NCI-H2029 (cell line): ENCODE results near the gene TARS2.

Experiments
- DNase-seq: peaks from one replicate; lab custom pipeline; 2025; lab: John Stamatoyannopoulos, UW

Gene TARS2

GRCh38 chr1:150537732-150538684, 50.8 kb downstream of the TARS2 start:
- no peak for DNase-seq

DNA sequence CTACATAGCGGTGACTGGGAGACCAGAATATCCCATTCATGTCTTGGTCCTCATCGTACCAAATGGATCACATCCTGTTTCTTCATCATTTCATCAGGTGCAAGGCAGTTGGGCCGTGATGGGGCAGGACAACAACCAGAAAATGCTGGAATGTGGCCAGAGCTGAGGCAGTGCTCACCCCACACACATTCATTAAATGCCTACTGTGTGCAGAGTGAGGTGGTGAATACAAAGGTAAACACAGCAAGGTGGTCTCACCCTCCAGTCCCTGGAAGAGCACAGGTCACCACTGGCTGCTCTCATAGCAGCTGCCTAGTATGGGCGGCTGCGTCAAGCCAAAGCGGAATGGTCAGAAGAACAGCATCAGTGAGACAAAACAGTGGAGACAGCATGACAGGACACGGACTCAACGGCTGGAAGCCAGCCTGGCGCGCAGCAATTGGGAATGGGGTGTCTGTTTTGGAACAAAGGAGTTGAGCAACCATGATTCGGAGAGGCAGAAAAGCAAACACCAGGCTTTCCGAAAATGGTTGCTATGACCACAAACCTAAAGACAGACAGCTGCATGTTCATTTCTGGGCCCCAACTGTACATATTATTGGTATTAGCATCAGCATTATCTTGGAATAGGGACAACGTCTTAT, 56.4 kb downstream of the TARS2 start:
- peak; percentile 72 for DNase-seq

DNA sequence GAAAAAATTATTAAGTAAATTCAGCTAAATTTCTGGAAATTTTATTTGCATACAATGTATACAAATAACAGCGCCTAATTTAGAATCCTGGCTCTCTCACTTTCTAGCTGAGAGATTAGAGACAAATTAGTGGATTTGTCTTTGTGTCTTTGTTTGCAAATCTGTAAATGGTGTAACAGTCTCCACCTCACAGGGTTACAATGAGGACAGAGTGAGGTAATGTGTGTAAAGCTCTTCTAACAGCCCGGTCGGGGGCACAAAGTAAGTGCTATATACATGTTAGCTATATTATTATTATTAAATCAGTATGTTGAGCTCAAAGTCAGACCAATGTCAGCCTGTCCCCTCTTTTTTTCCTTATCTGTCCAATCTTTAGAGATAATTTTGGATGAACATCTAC, 57.0 kb downstream of the TARS2 start:
- DNase-seq = peak; percentile 48

- DNase-seq = no peak
Measured at GRCh38 chr1:150545486-150546032, 58.3 kb downstream of the TARS2 start.

DNA sequence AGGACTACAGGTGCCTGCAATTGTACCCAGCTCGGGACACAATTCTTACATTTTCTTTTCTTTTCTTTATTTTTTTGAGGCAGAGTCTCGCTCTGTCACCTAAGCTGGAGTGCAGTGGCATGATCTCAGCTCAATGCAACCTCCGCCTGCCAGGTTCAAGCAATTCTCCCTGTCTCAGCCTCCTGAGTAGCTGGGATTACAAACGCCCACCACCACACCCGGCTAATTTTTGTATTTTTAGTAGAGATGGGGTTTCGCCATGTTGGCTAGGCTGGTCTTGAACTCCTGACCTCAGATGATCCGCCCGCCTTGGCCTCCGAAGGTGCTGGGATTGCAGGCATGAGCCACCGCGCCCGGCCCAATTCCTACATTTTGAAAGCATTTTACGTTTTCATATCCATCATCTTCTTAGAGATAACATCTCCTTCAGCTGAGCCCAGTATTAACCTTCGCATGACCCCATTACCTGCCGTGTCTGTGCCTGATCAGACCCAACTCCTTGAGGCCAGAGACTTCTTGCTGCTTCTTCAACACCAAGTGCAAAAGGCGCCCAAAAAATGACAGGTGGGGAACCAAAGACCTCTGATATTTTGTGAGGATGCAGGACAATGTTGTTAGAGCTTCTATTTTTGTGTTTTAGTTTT, 59.2 kb downstream of the TARS2 start:
- DNase-seq = no peak

GRCh38 chr1:150548324-150548631, 61.1 kb downstream of the TARS2 start:
- DNase-seq = no peak

DNA sequence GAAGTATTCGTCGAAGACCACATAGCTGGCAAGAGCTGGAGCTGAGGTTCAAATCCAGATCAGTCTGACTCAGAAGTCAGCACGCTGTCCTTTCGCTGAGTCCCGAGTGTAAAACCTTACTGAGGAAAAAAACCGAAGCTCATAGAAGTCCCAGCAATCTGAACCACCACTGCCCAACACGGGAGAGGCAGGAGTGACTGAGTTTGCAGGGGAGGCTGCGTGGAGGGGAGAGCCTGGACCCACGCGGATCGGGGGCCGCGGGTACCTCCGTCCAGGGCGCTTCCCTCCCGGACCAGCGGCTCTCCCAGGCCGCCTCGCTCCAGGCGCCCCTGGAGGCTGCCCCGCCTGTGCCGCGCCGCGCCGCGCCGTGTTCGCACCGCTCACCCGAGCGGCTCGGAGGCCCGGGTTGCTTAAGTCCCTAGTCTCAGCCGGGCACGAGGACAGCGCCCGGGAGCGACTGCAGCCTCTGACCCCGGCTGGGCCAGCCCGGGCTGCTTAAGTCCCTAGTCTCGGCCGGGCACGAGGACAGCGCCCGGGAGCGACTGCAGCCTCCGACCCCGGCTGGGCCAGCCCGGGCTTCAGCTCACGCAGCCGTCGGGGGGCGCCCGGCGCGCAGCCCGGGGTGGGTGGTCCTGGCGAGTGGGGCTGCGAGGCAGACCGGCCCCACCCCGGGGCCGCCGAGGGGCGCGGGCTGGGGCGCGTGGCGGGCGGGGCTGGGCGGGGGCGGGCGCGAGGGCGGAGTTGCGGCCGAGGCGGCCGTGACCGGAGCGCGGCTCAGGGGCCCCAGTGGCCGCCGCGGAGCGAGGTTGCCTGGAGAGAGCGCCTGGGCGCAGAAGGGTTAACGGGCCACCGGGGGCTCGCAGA, 61.6 kb downstream of the TARS2 start, which contains the start of gene ADAMTSL4:
TSS of gene ADAMTSL4 (plus strand) at position 777 of the 864 bp plus-strand sequence. CDS start 2,881 bp downstream, outside the sequence.
- no peak for DNase-seq

DNA sequence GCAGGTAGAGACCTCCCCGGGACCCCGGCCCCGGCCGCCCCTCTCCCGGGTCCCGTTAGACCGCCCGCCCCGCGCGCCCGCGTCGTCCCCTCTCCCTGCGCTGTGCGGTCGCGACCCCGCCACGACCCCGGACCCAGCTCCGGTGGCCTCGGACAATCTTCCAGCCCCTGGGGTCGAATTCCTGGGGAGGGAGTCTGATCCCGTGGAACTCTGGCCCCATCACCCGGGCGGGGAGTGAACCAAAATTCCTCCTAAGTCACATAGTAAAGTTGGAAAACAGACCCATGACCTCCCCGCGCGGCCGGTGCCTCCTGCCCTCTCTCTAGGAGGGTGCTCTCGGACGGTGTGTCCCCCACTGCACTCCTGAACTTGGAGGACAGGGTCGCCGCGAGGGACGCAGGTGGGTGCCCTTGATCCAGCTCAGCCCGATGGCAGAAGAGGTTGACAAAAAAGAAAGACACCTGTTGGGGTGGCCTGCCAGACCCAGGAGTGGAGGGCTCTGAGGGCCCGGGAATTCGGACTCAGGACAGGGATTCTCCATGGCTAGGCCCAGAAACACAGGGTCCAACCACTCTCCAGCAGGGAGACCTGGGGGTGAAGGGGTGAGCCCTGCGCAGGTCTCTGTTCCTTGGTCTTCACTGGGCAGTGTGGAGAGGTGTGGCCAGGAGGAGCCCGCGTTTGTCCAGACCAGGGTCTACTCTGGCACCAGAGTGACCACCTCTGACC, 62.4 kb downstream of the TARS2 start:
- DNase-seq = no peak

DNA sequence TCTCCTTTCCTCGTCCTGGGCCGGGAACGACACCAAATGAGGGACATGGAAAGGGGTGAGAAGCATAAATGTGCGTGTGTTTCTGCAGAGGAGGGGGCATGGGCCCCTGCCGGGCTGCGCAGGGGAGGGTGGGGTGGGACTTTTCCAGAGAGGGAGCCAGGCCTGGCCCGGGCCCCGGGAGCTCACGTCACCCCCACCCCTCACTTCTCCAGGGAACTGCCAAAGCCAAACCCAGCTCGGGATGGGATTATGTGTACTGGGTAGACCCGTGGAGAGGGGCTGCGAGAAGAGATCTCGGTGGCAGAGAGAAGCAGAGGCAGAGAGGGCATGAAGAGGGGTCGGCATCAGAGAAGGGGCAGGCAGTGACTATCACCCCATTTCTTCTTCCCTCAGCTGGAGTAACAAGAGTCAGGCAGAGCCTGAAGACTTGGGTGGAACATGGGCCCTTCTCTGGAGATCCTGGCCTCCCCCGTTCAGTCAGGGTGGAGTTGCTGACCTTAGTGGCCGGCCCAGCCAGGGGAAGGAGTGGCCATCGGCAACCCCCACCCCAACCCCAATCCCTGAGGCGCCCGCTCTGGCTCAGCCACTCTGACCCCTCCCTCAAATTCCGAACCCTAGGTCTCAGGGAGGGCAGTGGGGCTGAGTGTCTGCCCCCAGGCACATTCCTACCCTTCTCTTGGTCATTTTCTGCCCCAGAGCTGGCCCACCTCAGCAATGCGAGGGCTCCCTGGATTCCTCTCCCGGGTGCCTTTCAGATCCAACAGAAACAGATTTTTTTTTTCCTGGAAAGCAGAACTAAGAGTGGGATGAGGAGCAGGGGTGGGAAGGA, 63.2 kb downstream of the TARS2 start:
- no peak for DNase-seq

GRCh38 chr1:150551051-150551783, 64.0 kb downstream of the TARS2 start:
- DNase-seq = no peak

GRCh38 chr1:150551784-150552127, 64.5 kb downstream of the TARS2 start:
- no peak for DNase-seq

DNA sequence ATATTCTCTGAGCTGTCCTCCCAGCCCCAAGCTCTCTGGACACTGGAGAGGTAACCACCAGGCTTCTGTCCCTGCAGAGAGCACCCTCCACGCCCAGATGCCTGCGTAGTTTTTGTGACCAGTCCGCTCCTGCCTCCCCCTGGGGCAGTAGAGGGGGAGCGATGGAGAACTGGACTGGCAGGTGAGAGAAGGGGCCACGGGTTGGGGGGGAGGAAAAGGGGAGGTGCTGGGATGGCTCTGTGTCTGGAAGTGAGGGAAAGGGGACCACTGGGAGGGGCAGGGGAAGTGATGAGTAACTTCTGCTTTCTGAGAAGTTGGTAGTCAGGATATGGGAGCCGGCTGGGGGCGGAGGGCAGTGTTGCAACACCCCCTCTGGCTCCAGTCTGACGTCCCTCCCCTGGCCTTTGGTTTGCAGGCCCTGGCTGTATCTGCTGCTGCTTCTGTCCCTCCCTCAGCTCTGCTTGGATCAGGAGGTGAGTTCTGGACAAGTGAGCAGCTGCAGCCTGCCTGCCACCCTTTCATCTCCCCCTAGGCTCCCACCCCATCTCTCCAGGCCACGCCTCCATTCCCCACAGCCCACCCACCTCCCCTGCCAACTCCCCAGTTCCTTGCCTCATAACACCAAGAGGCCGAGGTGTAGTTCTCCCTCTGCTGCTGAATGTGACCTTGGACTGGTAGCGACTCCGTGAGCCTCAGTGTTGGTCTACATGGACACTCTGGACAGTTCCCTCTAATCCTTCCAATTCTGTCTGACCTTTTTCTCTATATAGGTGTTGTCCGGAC, 65.1 kb downstream of the TARS2 start:
- DNase-seq = no peak

GRCh38 chr1:150552911-150553289, 65.7 kb downstream of the TARS2 start:
- no peak for DNase-seq

DNA sequence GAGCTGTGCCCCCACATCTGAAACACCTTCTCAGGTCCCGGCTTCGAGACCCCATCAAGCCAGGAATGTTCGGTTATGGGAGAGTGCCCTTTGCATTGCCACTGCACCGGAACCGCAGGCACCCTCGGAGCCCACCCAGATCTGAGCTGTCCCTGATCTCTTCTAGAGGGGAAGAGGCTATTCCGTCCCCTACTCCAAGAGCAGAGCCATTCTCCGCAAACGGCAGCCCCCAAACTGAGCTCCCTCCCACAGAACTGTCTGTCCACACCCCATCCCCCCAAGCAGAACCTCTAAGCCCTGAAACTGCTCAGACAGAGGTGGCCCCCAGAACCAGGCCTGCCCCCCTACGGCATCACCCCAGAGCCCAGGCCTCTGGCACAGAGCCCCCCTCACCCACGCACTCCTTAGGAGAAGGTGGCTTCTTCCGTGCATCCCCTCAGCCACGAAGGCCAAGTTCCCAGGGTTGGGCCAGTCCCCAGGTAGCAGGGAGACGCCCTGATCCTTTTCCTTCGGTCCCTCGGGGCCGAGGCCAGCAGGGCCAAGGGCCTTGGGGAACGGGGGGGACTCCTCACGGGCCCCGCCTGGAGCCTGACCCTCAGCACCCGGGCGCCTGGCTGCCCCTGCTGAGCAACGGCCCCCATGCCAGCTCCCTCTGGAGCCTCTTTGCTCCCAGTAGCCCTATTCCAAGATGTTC, 66.3 kb downstream of the TARS2 start:
- no peak for DNase-seq

DNA sequence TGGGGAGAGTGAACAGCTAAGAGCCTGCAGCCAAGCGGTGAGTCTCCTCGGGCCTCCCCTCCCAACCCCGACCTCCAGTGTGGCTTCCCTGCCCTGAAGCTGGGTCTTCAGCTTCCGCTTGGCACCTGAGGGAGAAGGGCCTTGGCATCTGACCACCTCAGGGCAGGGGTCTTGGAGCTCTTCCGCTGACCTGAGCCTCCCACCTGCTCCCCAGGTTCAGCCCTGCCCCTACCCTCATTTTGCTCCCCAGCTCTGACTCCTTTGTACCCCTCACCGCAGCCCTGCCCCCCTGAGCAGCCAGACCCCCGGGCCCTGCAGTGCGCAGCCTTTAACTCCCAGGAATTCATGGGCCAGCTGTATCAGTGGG, 66.8 kb downstream of the TARS2 start:
- no peak for DNase-seq

- DNase-seq = no peak
Measured at GRCh38 chr1:150555198-150555970, 68.2 kb downstream of the TARS2 start.
